Urinary bladder (tissue), 4 donors: Measurements from ENCODE around the gene CAP2. TPM values are rescaled to one million over a fixed set of nuclear protein-coding genes. Genes with fewer than 3 reads are reported as not detected.

ENCODE experiments used
- DNase-seq: peaks from one replicate; pipeline ENCODE4 v3.0.0-alpha.2; 2015; ENCODE audit errors: extremely low spot score
- H3K27ac ChIP-seq: one replicate; pipeline ENCODE4 v1.5.1; 2013; ENCODE audit warnings: low read depth, mild to moderate bottlenecking, moderate library complexity
- H3K36me3 ChIP-seq: one replicate; pipeline ENCODE4 v1.6.1; 2013; ENCODE audit warnings: mild to moderate bottlenecking, moderate library complexity; ENCODE audit not compliant: insufficient read depth
- H3K4me1 ChIP-seq: one replicate; pipeline ENCODE4 v1.6.1; 2013; ENCODE audit warnings: mild to moderate bottlenecking, moderate library complexity; ENCODE audit not compliant: insufficient read depth
- H3K4me3 ChIP-seq: one replicate; pipeline ENCODE4 v1.5.1; 2013; ENCODE audit warnings: low read depth, low read length
- WGBS: extraction: QIAGEN DNeasy Blood & Tissue Kit; methylation state at CpG from one replicate; pipeline ENCODE4 v1.1.7; 2013; 5-methylcytosine and 5-hydroxymethylcytosine counted together
- polyA plus RNA-seq: library from polyadenylated mRNA; stranded (reverse); fragments of 200-250 nt; gene quantifications from one replicate; pipeline ENCODE4 v1.2.3, GENCODE V29; 2013
- total RNA-seq: library from RNA; depleted of rRNA; stranded (reverse); fragments of >200 nt; gene quantifications from one replicate; pipeline ENCODE4 v1.2.3, GENCODE V29; 2014
- donor health status: healthy with polysubstance abuse.
- donor health status: healthy.

Gene CAP2
- total and polyA plus RNA-seq, 2 donors: 19.0 to 34.3 TPM

DNA sequence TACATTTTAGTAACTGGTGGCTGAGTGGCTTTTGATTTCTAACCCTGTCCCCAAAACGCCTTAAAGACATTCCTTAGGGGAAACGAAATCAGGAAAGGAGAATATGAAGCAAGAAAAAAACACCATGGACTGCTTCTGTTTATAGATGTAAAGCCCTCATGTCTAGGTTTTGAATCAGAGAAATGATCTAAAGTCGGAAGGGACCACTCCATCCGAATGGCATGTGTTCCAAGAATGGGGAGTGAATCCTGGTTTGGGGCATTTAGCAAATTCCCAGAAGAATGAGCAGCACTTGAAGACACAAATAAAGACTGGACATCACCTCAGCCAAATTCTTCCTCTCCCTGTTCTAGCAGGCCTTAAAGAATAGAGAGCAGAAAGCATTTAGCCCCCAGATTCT, 65.6 kb downstream of the CAP2 start:
- H3K4me3 ChIP-seq: no peak overlapping the region
- no peak overlapping the region for H3K27ac ChIP-seq
- H3K36me3 ChIP-seq: no peaks in the 10 kb centered on the region
- H3K4me1 ChIP-seq: no peaks in the 10 kb centered on the region
- no peak for DNase-seq
- 81% methylated on average over 4 of the region's 4 CpGs for WGBS

- DNase-seq: no peak
- WGBS: 95% methylated on average over 5 of the region's 5 CpGs
- H3K27ac ChIP-seq: no peak overlapping the region
- no peak overlapping the region for H3K4me3 ChIP-seq
- no peaks in the 10 kb centered on the region for H3K36me3 ChIP-seq
- H3K4me1 ChIP-seq: no peaks in the 10 kb centered on the region
Measured at GRCh38 chr6:17460862-17461261, 67.5 kb downstream of the CAP2 start.

- DNase-seq: no peak
- no peaks in the 10 kb centered on the region for H3K4me1 ChIP-seq
- no peak overlapping the region for H3K4me3 ChIP-seq
- 78% methylated on average over 5 of the region's 5 CpGs for WGBS
- no peaks in the 10 kb centered on the region for H3K36me3 ChIP-seq
- no peak overlapping the region for H3K27ac ChIP-seq
Measured at GRCh38 chr6:17466147-17466546, 72.8 kb downstream of the CAP2 start.

- no peak overlapping the region for H3K27ac ChIP-seq
- 93% methylated on average over 3 of the region's 3 CpGs for WGBS
- no peak for DNase-seq
Measured at GRCh38 chr6:17466707-17467106, 73.3 kb downstream of the CAP2 start.

GRCh38 chr6:17469006-17469832, 75.8 kb downstream of the CAP2 start:
- no peak overlapping the region for H3K4me3 ChIP-seq
- no peak for DNase-seq
- WGBS: 55% methylated on average over 10 of the region's 10 CpGs
- H3K36me3 ChIP-seq: no peaks in the 10 kb centered on the region
- H3K4me1 ChIP-seq: no peaks in the 10 kb centered on the region
- H3K27ac ChIP-seq: no peak overlapping the region

More at GRCh38 chr6:17466707-17467106, 73.3 kb downstream of the CAP2 start:
- Histone ChIP-seq H3K4me3 (no peak overlapping the region), H3K4me1 (no peaks in the 10 kb centered on the region), H3K36me3 (no peaks in the 10 kb centered on the region)

DNA sequence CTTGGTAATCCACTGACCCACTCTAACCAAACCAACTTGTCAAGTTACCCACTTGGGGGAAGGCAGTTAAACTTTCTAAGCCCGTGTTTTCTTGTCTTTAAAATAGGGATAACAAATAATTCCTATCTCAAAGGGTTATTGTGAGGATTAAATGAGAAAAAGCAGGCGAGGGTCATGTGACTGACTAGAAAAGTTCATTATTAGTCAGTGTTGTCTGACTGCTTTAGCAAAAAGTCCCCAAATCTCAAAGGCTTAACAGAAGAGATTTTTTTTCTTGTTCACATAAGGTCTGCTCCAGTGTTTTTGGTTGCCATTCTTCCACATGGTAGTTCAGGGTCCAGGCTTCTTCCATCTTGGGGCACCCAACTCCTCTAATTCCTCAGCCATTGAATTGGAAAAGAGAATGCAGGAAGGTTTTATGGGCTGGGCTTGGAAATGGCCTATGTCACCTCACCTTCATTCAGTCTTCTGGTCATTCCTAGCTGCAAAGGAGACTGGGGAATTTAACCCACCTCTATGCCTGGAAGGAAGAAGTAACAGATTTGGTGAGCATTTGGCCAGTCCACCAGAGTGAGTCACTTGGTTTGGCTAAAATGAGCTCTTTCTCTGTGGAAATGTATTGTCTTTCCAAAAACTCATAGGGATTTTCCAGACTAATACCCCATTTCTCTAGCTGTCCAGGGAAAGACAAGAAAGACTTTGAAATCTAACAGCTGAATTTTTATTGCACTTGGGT, 77.0 kb downstream of the CAP2 start:
- no peak for DNase-seq
- Histone ChIP-seq H3K4me3 (no peak overlapping the region), H3K27ac (peak overlapping the region; percentile 56), H3K4me1 (no peaks in the 10 kb centered on the region), H3K36me3 (no peaks in the 10 kb centered on the region)
- 33% methylated on average over 2 of the region's 2 CpGs for WGBS

- 28% methylated on average over 3 of the region's 3 CpGs for whole genome bisulfite sequencing
- no peak overlapping the region for H3K4me3 ChIP-seq
- H3K4me1 ChIP-seq: no peaks in the 10 kb centered on the region
- no peak for DNase-seq
- H3K27ac ChIP-seq: no peak overlapping the region
- no peaks in the 10 kb centered on the region for H3K36me3 ChIP-seq
Measured at GRCh38 chr6:17470938-17471327, 77.5 kb downstream of the CAP2 start.

DNA sequence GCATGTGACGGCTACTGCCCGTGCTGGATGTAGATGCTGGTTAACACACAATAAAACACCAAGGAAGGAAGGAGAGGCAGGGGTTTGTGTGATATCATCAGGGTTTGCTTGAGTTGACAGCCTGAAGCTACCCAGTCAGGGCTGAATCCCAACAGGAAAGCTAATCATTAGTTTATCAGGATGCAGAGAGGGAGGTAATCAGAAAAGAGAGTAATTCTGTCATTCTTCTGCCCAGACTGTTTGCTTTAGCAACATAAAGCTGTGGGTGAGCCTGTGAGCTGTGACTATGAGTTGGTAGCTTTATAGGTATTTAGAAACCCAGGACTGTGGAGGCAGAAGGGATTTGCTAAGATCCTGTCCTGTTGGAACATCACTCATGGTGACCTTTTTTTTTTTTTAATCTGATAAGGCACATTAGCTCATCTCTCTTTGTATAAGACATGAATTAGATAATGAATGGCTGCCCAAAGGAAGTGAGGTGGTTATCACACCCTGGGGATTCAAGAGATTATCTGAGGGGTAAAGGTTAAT, 79.3 kb downstream of the CAP2 start:
- no peaks in the 10 kb centered on the region for H3K36me3 ChIP-seq

GRCh38 chr6:17473554-17473953, 80.2 kb downstream of the CAP2 start:
- DNase-seq: no peak
- no peak overlapping the region for H3K27ac ChIP-seq
- H3K4me1 ChIP-seq: no peaks in the 10 kb centered on the region
- H3K36me3 ChIP-seq: no peaks in the 10 kb centered on the region
- 27% methylated on average over 2 of the region's 2 CpGs for WGBS
- H3K4me3 ChIP-seq: no peak overlapping the region

More for the DNA sequence above, 79.3 kb downstream of the CAP2 start:
- no peak for DNase-seq
- Histone ChIP-seq H3K4me1 (no peaks in the 10 kb centered on the region), H3K27ac (peak overlapping the region; percentile 62), H3K4me3 (no peak overlapping the region)
- 54% methylated on average over 2 of the region's 2 CpGs for WGBS

DNA sequence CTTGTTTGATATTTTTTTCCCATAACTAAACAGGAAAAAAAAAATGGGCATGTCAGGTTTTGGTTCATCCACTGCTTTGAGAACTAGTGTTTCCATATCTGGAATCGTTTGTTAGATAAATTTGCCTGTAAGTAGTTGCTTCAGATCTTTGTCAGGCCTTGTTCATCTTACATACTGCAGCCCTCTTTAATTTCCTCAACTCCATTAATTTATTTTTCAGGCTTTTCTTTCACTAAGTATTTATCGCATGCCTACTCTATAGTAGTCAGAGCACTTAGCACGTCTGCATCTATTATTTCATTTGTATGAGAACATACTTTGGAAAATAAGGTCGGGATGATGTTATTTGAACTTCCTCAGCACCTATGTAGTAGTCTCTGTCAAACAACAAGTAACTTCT, 80.9 kb downstream of the CAP2 start:
- Histone ChIP-seq H3K4me3 (no peak overlapping the region), H3K36me3 (no peaks in the 10 kb centered on the region), H3K4me1 (no peaks in the 10 kb centered on the region), H3K27ac (no peak overlapping the region)
- DNase-seq: no peak
- WGBS: 52% methylated on average over 4 of the region's 4 CpGs

DNA sequence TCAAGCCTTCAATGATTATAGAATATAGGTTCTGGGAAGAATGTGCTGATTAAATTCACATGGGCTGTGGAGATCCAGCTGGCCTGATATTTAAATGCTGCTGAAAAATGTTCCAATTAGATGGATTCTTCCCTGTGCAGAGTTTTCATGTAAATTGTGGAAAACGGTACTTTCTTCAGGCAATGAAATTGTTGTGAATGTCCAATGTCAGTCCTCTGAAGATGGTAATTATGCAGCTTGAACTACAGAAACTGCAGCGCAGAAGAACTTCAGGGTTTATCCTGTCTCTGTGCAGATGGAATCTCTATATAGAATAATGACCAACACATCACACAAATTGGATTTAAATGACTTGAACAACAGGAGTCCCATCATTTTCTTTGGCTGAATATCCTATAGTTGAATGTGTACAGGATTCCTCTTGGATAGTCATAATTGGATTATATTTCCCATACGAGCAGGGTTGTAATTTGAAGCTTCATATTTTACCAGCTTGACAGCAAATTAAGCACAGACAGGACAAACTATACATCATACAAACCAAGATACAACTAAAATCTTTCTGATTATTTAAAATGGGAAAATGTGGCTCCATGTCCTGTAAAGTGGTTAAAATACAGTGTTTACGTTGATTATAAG, 82.3 kb downstream of the CAP2 start:
- Histone ChIP-seq H3K27ac (no peak overlapping the region), H3K4me1 (no peaks in the 10 kb centered on the region), H3K36me3 (no peaks in the 10 kb centered on the region), H3K4me3 (no peak overlapping the region)
- WGBS: 85% methylated on average over 4 of the region's 4 CpGs
- no peak for DNase-seq

DNA sequence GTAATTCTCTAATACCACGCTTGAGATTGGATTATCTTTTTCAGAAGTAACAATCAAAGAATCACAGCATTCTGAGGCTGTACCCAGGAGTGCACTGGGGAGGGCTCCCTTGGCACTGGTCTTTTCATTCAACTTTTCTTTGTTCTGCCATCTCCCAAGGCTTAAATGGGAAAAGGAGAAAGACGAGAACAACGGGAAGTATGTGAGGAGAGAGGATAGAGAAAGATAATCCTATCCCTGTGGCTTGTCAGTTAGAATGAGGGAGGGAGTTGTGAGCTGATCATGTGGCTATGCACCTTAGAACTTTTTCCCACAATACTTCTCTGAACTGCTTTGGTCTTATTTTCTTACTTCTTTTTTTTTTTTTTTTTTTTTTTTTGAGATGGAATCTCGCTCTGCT, 83.1 kb downstream of the CAP2 start:
- DNase-seq: no peak
- WGBS: 65% methylated on average over 4 of the region's 4 CpGs
- Histone ChIP-seq H3K4me3 (no peak overlapping the region), H3K27ac (no peak overlapping the region), H3K36me3 (no peaks in the 10 kb centered on the region), H3K4me1 (no peaks in the 10 kb centered on the region)

GRCh38 chr6:17477356-17477755, 84.0 kb downstream of the CAP2 start:
- H3K36me3 ChIP-seq: no peaks in the 10 kb centered on the region
- WGBS: 93% methylated on average over 2 of the region's 2 CpGs
- H3K27ac ChIP-seq: no peak overlapping the region
- no peak overlapping the region for H3K4me3 ChIP-seq
- no peaks in the 10 kb centered on the region for H3K4me1 ChIP-seq
- DNase-seq: no peak
